GM20431 (cell line): ENCODE measurements around the gene HTR1D.

Experiments used
- in situ Hi-C: fragments of 300-500 bp; cut with MseI, MboI; formaldehyde crosslinking; loops from one replicate; pipeline ENCODE4 v1.15.0; 2020; ENCODE audit warnings: low sequenced_read_pairs; ENCODE audit not compliant: unreplicated experiment

The HTR1D gene

DNA sequence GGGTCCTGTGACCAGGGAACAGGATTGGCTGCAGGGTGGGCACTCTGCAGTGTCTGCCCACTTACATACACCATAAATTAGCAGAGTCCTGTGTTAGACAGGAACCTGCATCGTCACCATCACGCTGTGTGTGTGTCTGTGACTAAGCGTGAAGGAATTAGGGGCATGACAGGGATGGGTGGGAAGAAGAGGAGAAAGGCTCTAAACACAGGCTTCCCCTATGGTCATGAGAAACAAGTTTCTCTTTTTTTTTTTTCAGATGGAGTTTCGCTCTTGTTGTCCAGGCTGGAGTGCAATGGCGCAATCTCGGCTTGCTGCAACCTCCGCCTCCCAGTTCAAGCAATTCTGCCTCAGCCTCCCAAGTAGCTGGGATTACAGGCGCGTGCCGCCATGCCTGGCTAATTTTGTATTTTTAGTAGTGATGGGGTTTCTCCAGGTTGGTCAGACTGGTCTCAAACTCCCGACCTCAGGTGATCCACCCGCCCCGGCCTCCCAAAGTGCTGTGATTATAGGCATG lies 28.3 kb downstream of the HTR1D start:
- in situ Hi-C loops = loop anchor here (10.0 kb wide), 2 partner anchors 94 to 214 kb away; partner anchors contain the start of gene LACTBL1

DNA sequence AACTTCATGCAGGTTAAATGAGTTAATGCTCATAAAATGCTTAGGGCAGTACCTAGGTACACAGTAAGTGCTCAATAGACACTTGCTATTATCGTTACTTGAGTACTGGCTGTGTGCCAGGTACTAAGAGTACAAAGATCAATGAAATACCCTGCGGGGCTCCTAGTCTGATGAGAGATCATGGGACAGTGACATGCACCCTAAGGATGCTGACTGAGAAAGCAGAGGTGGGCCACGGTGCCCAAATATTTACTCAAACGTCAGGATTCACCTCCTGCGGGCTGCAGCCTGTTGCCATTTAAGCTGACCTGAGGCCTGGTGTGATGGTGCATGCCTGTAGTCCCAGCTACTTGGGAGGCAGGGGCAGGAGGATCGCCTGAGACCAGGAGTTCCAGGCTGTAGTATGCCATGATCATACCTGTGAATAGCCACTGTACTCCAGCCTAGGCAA lies 28.8 kb downstream of the HTR1D start:
- in situ Hi-C loops = loop anchor here (10.0 kb wide), 2 partner anchors 94 to 214 kb away; partner anchors contain the start of gene LACTBL1

DNA sequence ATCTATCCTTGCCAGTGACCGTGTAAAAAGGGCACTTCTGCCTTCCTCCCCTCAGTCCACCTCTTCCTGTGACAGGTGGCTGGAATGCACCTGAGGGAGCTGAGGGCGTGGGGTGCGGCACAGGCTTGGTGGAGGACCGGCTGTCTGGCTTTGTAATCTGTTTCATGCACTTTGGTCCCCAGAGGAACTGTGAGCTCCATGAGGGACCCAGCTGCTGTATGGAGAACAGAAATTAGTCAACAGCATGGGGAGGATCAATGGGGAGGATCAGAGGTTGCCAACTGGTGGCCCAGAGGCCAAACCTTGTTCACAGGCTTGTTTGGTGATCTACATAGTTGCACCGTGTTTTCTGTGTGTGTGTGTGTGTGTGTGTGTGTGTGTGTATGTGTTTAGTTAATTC lies 29.7 kb downstream of the HTR1D start:
- in situ Hi-C loops = loop anchor here (10.0 kb wide), 2 partner anchors 93 to 213 kb away; partner anchors contain the start of gene LACTBL1

DNA sequence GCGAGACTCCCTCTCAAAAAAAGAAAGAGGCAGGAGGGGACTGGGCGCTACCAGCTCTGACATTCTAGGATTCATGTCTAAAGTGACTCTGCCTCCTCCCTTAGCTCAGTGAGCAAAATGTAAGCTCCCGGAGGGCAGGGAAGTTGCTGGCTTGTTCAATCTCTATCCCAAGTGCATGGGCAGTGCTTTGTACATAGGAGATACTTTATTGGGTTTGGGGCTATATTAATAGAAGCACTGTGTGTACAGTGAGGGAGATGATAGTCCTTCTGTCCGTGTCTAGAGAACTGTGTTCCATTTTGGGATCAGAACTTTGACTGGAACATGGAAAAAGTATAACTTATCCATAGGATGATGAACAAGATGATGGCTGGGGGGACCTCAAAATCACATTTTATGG lies 31.9 kb downstream of the HTR1D start:
- in situ Hi-C loops = loop anchor here (10.0 kb wide), 2 partner anchors 91 to 211 kb away; partner anchors contain the start of gene LACTBL1

DNA sequence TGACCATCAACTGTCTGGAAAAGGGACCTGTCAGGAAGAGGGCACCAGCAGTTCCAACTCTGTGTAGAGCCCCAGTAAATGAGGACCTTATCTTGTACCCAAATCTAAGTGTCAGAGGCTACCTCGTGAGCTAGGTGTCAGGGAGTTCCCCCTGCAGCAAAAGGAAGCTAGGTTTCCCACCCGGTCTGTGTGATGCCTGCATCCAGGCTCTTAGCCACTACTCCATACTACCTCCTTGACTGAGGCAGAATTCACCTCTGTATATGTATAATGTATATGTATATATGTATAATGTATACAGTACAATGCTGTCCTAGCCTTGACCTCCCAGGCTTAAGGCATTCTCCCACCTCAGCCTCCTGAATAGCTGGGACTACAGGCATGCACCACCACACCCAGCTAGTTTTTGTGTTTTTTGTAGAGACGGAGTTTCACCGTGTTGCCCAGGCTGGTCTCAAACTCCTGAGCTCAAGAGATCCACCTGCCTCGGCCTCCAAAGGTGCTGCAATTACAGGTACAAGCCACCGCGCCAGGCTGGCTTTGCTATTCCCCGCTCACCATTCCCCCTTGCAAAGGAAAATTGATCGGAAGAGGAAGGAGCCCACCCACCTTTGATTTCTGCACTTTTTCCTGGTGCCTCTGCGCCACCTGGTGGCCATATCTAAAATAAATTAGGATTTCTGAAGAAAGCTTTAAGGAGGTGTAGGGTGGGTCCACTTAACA lies 32.9 kb downstream of the HTR1D start:
- in situ Hi-C loops = loop anchor here (10.0 kb wide), 2 partner anchors 90 to 210 kb away; partner anchors contain the start of gene LACTBL1

DNA sequence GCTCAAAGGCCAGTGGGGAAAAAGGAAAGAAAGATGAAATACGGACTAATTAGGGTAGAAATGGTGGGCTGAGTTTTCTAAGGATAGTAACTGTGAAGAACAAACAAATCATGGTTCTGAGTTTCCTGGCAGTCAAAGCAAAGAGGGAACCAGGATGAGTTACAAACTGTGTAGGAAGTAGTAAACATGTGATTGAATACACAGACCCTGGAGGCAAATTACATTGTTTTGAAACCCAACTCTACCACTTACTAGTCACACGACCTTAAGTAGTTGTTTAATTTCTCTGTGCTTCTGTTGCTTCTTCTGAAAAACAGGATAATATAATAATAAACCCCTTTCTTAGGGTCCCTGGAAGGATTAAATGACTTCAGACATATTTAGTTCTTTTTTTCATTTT lies 37.4 kb downstream of the HTR1D start:
- in situ Hi-C loops = loop anchor here (10.0 kb wide), 2 partner anchors 85 to 205 kb away; partner anchors contain the start of gene LACTBL1

DNA sequence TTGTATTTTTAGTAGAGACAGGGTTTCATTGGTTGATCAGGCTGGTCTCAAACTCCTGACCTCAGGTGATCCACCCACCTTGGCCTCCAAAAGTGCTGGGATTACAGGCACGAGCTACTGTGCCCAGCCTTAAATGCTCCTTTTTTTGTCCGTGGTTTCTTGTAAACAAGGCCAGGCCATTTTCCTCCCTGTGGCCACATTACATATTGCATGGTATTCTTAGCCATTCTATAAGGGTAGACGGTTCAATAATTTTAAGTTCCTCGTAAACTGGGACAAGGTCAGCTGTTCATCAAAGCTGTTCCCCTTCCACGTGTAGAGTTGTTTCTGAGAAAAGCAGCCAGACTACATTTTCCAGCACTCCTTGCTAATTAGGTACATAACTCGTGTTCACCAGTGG lies 38.4 kb downstream of the HTR1D start:
- in situ Hi-C loops = no loop called here

DNA sequence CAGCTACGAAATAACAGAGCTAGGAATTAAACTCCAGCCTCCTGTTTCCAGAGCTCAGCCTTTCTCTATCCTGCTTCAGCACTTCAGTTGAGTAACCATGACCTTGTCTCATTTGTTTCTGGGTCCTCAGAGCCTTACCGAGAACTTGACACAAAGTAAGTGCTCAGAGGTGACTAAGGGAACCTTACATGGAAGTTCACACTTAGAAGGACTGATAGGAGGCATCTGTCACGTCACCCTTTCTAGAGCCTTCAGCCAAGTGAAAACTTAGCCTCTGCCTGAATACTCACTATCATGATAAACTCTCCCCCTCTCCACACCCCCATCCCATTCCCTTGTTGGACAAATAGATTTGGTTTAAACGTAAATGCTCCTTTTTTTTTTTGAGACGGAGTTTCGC lies 38.9 kb downstream of the HTR1D start:
- in situ Hi-C loops = no loop called here

DNA sequence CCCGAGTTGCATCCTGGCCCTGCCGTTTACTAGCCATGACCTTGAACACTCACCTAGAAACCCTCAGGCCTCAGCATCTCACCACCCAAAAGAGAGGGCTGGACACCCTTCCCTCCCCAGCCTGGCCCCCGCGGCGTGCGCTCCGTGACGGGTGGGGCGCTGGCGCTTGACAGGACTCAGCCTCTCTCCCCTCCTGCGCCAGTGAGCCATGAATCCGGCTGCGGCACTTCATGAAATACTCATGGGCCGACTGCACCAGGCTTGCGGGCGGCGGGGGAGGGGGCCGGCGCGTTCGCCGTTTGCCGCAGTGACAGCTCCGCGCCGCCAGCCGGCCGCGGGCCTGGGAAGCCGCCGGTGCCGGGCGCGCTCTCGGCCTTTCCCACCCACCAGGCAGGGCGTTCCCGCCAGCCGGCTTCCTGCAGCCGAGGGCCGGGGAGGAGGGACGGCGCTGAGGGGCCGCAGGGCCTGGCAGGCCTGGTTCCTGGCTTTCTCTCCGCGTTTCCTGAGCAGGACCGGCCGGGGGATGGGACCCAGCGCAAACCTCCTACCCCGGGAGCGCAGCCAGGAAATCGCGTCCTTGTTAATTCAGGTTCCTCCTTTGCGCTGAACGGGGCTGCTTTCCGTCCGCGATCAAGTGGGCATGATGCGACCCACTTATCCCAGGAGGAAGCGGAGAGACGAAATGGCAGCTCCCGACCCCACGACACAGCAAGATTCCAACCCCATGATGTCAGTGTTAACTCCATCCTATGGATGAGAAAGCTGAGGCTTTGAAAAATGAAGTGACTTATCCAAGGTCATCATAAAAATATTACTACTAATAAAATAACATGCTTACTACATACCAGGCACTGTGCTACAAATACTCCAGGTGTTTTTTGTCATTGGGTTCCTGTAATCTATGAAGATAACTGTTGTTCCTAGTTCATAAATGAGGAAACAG lies 39.6 kb downstream of the HTR1D start:
- in situ Hi-C loops = no loop called here

DNA sequence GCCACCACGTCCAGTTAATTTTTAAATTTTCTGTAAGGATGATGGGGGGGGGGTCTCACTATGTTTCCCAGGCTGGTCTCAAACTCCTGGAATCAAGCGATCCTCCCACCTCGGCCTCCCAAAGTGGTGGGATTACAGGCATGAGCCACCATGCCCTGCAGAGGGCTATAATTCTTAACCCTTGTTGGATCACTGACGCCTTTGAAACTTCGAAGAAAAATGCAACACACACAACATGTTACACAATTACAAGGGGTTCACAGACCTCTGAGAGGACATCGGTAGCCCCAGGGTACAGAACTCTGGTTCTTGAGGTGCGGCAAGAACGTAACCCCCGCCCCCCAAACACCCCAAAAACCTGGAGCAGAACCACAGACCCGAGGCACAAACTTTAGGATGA lies 40.3 kb downstream of the HTR1D start:
- in situ Hi-C loops = no loop called here

DNA sequence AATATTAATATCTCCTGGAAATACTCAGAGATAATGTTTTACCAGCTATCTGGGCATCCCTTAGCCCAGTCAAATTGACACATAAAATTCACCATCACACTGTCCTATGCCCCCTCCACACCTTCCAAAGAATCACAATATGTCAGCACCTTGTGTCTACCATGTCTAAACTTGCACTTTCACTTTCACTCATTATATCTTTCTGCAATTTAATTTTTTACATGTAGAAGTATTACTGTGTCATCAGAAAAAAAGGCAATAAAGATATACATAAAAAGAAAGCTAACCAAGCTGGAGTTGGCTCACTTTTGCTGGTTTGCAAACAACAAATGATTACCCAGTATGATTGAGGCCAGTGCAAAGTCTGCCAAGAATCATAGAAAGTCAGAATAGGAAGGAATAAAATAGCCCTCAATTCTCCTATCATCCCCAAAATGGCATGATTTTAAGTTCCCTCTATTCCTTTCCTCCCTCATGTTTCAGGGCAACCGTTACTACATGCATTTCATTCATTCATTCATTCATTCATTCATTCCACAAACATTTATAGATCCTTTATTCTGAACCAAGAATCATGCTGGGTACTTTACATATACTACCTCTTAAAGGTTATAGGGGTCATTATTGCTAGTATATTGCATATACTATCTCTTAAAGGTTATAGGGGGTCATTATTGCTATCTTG lies 42.7 kb downstream of the HTR1D start:
- in situ Hi-C loops = no loop called here

DNA sequence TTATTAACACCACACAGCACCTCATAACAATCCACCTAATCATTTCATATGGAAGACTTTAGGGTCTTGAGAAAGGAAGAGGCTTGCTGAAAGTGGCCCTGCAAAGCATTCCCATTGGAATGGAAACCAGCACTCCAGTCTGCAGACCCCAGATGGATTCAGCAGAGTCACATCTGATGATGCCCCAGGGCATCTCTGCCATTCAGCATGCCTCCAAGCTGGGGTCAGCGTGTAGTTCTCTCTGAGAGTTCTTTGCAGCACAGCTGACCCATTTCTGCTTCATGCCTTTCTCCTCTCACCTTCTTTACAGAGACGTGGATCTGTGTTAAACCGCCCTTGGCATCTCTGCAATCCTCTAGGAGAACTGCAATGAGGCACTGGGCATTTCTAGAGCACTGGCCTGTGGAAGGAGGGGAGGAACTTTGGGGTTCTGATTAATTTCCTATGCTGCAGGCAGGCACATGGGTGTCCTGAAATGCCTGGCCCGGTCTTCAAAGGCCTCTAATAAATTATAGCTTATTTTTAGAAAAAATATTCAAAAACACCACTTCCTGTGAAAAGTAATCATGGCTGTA lies 46.0 kb downstream of the HTR1D start:
- in situ Hi-C loops = no loop called here

DNA sequence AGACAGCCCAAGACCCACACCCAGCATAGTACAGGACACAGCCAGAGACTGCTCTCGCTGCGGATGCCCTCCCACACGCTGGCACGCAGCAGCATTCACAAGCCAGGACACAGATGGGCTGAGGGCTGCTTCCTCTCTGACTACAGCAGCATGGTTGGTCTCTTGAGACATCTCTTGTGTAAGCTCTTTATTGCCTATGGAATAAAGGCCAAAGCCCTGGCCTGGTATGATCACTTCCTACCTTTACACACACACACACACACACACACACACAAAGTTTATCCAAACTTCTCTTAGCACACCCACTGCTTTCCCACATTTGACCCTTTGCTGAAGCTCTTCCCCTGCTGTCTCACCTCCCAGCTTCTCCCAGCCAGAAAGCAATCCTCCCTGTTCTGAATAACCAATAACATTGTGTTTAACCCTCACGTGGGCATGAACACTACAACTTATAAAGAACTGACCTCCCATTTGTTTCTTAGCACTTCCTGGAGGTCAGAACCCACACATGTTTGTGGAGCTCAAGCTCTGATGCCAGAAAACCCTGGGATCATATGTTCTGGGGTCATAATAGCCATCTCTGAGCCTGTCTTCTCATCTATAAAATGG lies 47.5 kb downstream of the HTR1D start:
- in situ Hi-C loops = no loop called here

DNA sequence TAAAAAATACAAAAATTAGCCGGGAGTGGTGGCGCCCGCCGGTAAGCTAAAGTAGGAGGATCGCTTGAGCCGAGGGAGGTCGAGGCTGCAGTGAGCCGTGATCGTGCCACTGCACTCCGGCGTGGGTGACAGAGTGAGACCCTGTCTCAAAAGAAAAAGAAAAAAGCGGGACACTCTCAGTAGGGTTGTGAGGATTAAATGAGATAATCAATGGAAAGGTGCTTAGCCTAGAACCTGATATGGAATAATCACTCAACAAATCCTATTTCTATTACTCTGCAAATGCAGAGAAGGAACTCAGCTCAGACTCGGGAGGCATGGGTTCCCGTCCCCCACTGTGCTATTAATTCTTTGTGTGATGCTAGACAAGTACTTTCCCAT lies 48.1 kb downstream of the HTR1D start:
- in situ Hi-C loops = no loop called here

DNA sequence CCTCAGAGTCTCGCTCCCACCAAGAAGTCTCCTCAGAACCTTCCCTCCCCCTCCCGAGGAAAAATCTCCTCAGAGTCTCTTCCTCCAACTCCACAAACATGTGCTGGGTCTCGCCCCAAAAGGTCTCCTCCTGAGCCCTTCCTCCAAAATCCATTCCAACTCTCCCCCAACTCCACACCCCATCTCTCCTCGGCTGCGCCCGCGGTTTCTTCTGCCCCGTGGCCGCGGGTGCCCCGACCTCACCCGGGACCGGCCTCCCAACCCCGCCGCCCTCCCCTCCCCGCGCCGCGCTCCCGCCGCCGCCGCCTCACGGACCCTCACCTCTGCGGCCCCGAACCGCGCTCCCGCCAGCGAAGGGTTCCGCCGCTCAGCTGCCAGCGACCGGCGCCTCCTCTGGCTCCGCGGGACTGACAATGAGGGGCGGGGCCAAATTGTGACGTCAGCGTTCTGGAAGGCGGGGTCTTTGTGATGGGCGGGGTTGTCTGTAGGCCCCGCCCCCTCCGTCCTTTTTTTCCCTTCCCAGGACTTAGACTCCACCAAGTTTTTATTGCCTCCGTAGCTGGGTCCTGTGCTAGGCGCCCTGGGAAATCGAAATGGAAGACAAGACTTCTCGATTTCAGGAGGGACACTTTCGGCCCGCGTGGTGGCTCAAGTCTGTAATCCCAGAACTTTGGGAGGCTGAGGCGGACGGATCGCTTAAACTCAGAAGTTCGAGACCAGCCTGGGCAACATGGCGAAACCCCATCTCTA lies 48.7 kb downstream of the HTR1D start, which contains the start of gene LUZP1:
TSS of gene LUZP1 (minus strand) at position 412 of the 750 bp plus-strand sequence.
- in situ Hi-C loops = no loop called here

DNA sequence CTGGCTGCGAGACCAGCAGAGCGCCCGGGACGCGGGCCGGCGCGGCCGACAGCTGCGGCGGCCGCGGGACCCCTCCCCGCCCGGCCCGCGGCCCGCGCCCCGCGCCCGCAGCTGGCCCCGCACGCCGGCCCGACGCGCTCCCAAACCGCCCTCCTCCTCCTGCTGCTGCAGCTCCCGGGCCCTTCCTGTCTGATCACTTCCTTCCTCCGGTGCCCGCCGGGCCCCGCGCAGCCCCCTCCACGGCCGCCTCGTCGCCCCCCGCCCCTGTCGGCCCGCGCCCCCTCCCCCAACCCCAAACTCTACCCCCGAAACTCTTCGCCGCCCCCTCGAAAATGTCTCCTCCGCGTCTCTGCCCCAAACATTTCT lies 49.2 kb downstream of the HTR1D start:
- in situ Hi-C loops = no loop called here

DNA sequence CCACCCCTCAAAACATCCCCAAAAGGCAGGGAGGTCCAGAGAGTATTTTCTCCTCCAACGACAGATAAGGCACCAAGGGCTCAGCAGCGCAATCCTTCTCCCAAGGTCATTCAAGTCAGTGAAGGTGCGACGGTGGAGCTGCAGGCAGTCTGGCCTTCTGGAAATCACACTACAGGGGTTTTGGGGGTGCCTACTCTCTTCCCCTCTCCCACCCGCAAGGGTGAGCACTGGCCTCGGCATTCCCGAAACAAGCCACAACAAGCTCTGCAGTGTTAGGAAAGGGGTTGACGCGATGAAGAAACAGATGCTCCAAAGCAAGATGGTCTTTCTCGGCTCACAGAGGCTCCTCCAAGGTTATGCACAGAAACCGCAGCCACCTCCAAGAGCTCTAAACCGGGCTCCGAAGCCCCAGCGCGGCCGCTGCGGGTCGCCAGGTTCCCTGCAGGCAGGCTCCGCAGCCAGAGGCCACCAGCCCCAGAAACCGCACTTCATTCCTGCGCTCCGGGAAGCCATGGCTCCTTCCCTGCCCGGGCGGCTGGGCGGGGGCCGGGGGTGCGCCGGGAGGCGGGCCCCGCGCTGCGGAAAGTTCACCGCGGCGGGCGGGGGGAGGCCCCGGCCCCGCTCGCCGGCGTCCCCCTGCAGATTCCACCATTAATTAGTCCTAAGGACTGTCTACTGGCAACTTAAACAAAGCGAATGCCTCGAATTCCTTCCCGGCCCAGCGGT lies 49.8 kb downstream of the HTR1D start:
- in situ Hi-C loops = no loop called here

DNA sequence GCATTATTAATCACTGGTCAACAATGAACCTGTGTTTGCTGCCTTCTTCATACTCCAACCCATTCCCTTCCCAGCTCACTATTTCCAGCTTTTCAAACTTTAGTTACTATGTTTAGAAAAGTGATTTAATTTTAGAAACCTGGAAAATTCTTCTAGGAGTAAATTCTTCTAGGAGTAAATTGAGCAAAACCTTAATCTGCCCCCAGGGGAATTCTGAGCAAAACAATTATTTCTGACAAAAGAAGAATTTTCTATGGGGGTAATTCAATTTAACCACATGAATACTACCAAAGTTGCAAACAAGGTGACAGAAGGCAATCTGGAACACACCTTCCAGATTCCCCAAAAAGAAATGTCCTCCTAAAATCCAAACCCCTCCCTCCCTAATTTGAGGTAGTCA lies 50.4 kb downstream of the HTR1D start:
- in situ Hi-C loops = no loop called here
